T-helper 1 cell (primary cell): ENCODE results near the gene MTLN.
A peak's percentile ranks its signal among the peaks of the same experiment; 100 is the strongest.
"Not testable (repeated sequence)": the region's sequence is repeated elsewhere in the genome, so short reads cannot be mapped to it uniquely, and the experiment has no call there.

ENCODE experiments used
- DNase-seq, 5 donors: peaks; one replicate each; pipeline ENCODE4 v3.0.0-alpha.2; 2012 to 2020

Gene MTLN

DNA sequence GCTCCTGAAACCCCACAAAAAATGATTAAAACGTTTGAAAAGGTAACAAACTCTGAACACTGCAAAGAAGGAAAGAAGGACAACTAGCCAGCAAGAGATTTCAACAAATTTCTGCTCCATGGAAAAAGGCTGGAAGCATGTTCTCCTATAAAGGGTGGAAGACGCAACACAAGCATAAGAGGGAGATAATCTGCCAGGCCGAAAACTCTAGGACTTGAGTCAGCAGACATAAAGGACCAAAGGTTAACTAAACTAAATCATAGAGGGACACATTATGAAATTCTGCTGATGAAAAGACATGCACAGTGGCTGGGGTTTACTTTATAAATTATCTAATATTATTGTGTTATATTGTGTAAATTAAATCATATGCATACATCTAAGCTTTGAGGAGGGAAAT is 14.3 kb downstream of the MTLN start:
- no peak for DNase-seq

DNA sequence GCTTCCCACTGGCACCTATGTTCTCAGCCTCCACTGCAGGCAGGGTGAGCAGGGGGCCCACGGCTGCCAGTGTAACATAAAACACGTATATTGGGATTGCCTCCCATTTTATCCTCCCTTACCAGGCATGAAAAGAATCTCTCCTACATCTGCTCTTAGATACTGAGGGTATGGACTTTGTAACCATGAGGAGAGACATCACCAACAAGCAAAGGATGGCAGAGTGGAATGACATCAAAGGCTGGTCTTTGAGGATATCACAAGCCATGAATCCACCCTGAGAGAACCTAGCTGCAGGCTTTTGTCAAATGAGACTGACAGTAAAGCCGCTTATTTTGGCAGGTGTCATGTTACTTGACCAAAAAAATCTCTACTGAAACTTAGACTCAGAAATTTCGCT is 14.9 kb downstream of the MTLN start:
- DNase-seq = no peak

DNA sequence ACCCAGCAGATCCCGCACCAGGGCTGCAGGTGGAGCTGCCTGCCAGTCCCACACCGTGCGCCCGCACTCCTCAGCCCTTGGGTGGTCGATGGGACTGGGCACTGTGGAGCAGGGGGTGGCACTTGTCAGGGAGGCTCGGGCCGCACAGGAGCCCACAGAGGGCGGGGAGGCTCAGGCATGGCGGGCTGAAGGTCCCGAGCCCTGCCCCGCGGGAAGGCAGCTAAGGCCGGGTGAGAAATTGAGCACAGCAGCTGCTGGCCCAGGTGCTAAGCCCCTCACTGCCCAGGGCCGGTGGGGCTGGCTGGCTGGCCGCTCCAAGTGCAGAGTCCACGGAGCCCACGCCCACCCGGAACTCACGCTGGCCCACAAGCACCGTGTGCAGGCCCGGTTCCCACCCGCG is 22.2 kb downstream of the MTLN start:
- DNase-seq = not testable (repeated sequence)

DNA sequence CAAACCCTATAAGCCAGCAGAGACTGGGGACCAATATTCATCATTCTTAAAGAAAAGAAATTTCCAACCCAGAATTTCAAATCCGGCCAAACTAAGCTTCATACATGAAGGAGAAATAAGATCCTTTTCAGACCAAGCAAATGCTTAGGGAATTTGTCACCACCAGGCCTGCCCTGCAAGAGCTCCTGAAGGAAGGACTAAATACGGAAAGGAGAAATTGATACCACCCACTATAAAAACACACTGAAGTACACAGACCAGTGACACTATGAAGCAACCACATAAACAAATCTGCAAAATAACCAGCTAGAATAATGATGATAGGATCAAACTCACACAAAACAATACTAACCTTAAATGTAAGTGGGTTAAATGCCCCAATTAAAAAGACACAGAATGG is 29.9 kb downstream of the MTLN start:
- no peak for DNase-seq

DNA sequence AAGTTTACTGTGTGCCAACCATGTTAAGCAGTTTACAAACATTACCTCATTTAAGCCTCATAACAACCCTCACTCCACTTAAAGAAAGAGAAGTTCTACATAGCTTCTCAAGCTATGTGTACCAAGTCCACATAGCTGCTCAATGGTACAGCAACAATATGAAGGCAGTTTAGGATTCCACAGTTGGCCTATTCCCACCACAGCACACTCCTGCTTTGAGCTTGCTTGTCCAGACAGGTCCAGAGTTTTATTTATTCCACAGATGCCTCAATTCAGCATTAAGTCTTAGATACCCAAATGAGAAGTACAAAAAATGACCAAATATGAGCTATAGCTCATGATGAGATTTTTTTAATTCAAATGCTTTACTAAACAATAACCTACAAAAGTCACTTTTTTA is 32.3 kb downstream of the MTLN start:
- no peak for DNase-seq

DNA sequence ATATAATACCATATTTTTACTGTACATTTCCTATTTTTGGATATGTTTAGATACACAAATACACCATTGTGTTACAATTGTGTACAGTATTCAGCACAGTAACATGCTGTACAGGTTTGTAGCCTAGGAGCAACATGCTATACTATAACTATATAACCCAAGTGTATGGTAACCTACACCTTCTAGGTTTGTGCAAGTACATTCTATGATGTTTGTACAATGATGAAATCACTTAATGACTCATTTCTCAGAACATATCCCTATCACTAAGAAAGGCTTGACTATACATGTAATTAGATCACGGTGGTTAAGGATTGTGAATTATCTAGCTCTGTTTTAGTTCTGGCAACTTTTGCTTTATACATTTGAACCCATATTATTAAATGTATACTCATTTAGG is 38.8 kb downstream of the MTLN start:
- peak in 1 of 5 donors; percentile 2 for DNase-seq

DNA sequence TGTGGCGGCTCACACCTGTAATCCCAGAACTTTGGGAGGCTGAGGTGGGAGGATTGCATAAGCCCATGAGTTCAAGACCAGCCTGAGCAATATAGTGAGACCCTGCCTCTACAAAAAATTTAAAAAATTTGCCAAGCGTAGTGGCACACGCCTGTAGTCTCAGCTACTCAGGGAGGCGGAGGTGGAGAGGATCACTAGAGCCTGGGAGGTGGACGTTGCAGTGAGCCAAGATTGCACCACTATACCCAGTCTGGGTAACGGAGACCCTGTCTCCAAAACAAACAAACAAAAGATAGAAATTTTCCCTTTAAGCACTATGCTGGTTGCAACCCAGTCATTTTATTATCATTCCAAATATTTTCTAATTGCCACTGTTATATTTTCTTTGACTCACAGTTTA is 39.8 kb downstream of the MTLN start:
- DNase-seq = no peak

DNA sequence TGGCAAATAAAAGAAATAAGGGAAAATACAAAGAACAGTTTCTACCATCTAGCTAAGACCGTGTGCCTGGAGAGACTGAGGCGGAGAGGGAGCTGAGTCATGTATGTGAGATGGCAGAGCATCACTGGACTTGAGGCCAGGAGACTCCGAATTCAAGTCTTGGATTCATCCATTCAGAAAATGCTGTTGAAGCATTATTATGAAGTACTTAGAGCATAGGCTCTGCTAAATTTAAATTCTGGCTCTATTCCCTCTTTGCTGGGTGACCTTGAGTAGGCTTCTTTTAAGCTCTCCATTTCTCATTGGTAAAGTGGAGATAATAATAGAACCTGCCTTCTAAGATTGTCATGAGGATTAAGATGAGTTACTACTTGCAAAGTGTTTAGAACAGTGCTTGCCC is 42.2 kb downstream of the MTLN start:
- no peak for DNase-seq

DNA sequence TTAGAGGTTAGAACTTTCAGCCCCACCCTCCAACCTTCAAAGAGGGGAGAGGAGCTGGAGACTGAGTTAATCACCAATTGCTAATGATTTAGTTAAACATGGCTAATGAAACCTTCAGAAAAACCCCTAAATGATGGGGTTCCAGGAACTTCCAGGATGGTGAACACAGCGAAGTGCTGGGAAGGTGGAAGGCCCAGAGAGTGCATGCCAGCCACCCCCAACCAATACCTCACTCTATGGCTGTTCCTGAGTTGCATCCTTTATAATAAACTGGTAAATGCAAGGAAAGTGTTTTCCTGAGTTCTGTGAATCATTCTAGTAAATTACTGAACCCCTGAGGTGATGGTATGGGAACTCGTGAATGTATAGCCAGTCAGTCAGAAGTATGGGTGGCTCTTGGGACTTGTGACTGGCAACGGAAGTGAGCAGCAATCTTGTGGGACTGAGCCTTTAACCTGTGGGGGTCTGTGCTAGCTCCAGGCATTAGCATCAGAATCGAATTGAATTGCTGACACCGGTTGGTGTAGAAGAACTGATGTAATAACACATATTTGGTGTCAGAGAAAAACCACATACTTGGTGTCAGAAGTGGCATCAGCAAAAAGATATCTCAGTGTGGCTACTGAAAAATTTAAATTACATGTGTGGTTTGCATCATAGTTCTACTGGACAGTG is 44.9 kb downstream of the MTLN start:
- DNase-seq = no peak

DNA sequence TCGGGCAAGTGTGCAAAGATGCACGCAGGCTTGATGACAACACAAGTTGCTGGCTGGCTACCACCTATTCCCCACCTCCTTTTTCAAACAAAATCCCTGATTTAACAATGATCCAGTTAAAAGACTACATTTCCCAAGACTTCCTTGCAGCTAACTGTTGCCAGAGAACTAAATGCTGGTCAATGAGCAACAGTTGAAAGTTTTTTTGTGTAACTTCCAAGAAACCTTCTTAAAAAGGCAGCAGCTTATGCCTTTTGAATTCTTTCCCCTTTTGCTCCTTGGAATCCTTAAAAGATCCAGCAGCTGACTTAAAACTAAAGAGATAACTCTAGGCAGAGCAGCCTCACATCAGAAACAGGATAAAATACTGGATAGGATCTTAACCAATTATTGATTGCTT is 46.1 kb downstream of the MTLN start:
- DNase-seq = no peak
